HFF-Myc (cell line): ENCODE measurements around the gene NHLRC2.

ENCODE experiments used
- DNase-seq: peaks from one replicate; pipeline ENCODE4 v3.0.0-alpha.2; 2011; ENCODE audit warnings: low read depth; ENCODE audit errors: extremely low read depth
- H3K4me3 ChIP-seq: replicated peaks from 2 replicates; pipeline ENCODE4 v1.5.1; 2011; ENCODE audit warnings: low read depth, mild to moderate bottlenecking, control low read depth, low read length
- CTCF ChIP-seq: IDR thresholded peaks from 2 replicates; pipeline ENCODE4 v1.5.1; 2012; ENCODE audit warnings: mild to moderate bottlenecking, low read depth, low read length, control low read depth; ENCODE audit errors: missing control alignments

NHLRC2 gene

GRCh38 chr10:113930482-113931057, 76.1 kb downstream of the NHLRC2 start:
- no peak for DNase-seq
- H3K4me3 ChIP-seq = no peak overlapping the region
- no peak for TF ChIP-seq CTCF

GRCh38 chr10:113932854-113933253, 78.4 kb downstream of the NHLRC2 start:
- no peak overlapping the region for H3K4me3 ChIP-seq
- TF ChIP-seq CTCF = no peak
- no peak for DNase-seq

GRCh38 chr10:113933894-113934532, 79.6 kb downstream of the NHLRC2 start:
- no peak for DNase-seq
- no peak overlapping the region for H3K4me3 ChIP-seq
- no peak for TF ChIP-seq CTCF

GRCh38 chr10:113937258-113937657, 82.8 kb downstream of the NHLRC2 start:
- H3K4me3 ChIP-seq = no peak overlapping the region
- no peak for DNase-seq
- TF ChIP-seq CTCF = no peak

GRCh38 chr10:113937756-113938155, 83.3 kb downstream of the NHLRC2 start:
- no peak for DNase-seq
- TF ChIP-seq CTCF = no peak
- H3K4me3 ChIP-seq = no peak overlapping the region

GRCh38 chr10:113939212-113939860, 84.9 kb downstream of the NHLRC2 start:
- TF ChIP-seq CTCF = no peak
- DNase-seq = no peak

More at GRCh38 chr10:113939212-113939860, 84.9 kb downstream of the NHLRC2 start:
- H3K4me3 ChIP-seq = no peak overlapping the region
